ENCODE data around the gene WDTC1.

WDTC1 gene

DNA sequence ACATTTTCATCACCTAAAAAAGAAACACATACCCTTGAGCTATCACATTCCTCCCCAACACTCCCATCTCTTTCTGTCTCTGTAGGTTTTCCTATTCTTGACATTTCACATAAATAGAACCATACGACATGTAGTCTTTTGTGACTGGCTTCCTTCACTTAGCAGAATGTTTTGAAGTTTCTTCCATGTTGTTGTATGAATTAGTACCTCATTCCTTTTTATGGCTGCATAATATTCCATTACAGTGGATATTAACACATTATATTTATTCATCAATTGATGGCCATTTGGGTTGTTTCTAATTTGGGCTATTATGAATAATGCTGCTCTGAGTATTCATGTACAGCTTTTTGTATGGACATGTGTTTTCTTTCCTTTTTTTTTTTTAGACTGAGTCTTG lies 11.8 kb downstream of the WDTC1 start:
- H3K79me2 ChIP-seq (ENCODE audit: control insufficient read depth, insufficient read depth, low read length, unreplicated experiment) = no peaks in the 10 kb centered on the region
- no peaks in the 10 kb centered on the region for H3K36me3 ChIP-seq (ENCODE audit: insufficient read depth, low read length)

DNA sequence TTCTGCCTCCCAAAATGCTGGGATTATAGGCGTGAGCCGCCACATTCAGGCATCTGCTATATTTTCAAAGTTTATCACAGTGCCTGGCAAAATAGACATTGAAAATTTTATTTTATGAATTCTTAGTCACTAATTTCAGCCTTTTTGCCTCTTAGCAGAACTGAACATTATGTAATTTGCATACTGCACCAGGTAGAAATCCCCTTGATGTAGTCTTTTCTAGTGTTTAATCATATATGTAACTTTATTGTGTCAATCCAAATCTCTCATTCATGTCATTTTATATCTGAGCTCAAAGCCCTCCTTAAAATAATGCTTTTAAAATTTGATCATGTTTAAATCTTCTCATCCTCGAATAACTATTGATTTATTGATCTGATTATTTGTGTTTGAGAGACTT lies 19.2 kb downstream of the WDTC1 start:
- Histone ChIP-seq H3K27me3 (ENCODE audit: insufficient read depth, low read length) (no peaks in the 10 kb centered on the region), H3K36me3 (ENCODE audit: insufficient read depth, low read length) (no peaks in the 10 kb centered on the region), H3K27ac (ENCODE audit: low read depth, low read length) (no peak overlapping the region), H3K79me2 (ENCODE audit: control insufficient read depth, insufficient read depth, low read length, unreplicated experiment) (no peaks in the 10 kb centered on the region), H3K4me1 (ENCODE audit: control insufficient read depth, insufficient read depth, low read length, unreplicated experiment) (peaks cover 5% of the 10 kb centered on the region), H3K4me3 (ENCODE audit: low read depth, low read length) (no peak overlapping the region), H2AFZ (ENCODE audit: low read length, unreplicated experiment) (no peak overlapping the region)

More for the DNA sequence above, 11.8 kb downstream of the WDTC1 start:
- Histone ChIP-seq H3K27me3 (ENCODE audit: insufficient read depth, low read length) (no peaks in the 10 kb centered on the region), H3K27ac (ENCODE audit: low read depth, low read length) (no peak overlapping the region), H2AFZ (ENCODE audit: low read length, unreplicated experiment) (no peak overlapping the region), H3K4me3 (ENCODE audit: low read depth, low read length) (no peak overlapping the region), H3K4me1 (ENCODE audit: control insufficient read depth, insufficient read depth, low read length, unreplicated experiment) (no peaks in the 10 kb centered on the region)

DNA sequence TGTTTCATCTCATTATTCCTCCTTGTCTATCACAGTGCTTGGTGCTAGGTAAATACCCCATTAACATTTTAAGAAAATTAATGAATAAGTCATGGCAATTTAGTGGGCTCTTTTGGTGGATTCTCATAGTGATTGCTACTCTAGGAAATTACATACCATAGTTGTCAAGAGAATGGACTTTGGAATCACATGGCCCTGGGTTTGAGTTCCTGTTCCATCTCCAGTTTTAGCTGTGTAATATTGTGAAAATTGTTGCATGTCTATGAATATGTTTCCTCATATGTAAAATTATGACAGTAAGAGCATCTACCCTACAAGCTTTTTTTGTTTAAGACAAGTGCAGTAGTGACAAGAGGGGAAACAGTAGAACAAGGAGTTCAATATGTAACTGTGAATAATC lies 20.7 kb downstream of the WDTC1 start:
- peaks cover 5% of the 10 kb centered on the region for H3K4me1 ChIP-seq (ENCODE audit: control insufficient read depth, insufficient read depth, low read length, unreplicated experiment)

DNA sequence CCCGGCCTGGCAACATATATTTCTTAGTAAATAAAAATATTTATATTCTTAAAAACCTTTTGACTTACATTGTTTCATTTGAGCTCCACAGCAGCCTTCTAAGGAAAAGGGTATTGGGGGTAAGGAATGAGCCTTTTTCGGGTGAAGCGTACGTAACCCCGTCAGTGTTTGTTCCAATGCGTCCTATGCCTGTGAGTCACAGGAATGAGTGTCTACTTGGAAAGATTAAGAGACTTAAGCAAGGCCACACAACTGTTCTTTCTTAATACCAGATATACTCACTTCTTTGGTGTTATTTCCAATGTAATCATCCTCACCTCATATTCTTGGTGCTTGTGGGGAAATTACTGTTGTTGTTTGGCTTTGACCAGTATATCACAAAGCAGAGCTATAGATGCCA lies 22.7 kb downstream of the WDTC1 start:
- peaks cover 5% of the 10 kb centered on the region for H3K4me1 ChIP-seq (ENCODE audit: control insufficient read depth, insufficient read depth, low read length, unreplicated experiment)
- no peak overlapping the region for H3K4me3 ChIP-seq (ENCODE audit: low read depth, low read length)
- no peaks in the 10 kb centered on the region for H3K27me3 ChIP-seq (ENCODE audit: insufficient read depth, low read length)
- H2AFZ ChIP-seq (ENCODE audit: low read length, unreplicated experiment) = no peak overlapping the region
- no peaks in the 10 kb centered on the region for H3K36me3 ChIP-seq (ENCODE audit: insufficient read depth, low read length)
- no peaks in the 10 kb centered on the region for H3K79me2 ChIP-seq (ENCODE audit: control insufficient read depth, insufficient read depth, low read length, unreplicated experiment)
- H3K27ac ChIP-seq (ENCODE audit: low read depth, low read length) = no peak overlapping the region

More for the DNA sequence above, 20.7 kb downstream of the WDTC1 start:
- Histone ChIP-seq H3K79me2 (ENCODE audit: control insufficient read depth, insufficient read depth, low read length, unreplicated experiment) (no peaks in the 10 kb centered on the region), H3K4me3 (ENCODE audit: low read depth, low read length) (no peak overlapping the region), H3K27me3 (ENCODE audit: insufficient read depth, low read length) (no peaks in the 10 kb centered on the region), H2AFZ (ENCODE audit: low read length, unreplicated experiment) (no peak overlapping the region), H3K36me3 (ENCODE audit: insufficient read depth, low read length) (no peaks in the 10 kb centered on the region), H3K27ac (ENCODE audit: low read depth, low read length) (no peak overlapping the region)

DNA sequence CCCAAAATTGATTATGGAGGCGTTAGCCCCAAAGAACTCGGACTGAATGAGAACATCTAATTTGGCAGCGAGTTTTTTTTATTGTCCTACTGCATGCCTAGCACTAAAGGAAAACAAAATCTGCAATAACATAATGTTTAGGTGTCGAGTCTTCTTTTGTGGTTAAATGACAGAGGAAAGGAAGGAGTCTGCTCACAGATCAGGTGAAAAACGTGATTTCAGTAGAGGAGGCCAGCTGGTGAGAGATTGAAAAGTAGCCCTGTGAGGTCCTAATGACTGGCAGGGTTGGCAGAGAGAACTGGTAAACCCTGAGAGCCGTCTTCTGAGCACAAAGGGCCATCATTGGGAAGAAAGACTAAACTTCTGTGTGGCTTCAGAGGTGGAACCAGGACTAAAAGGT lies 24.2 kb downstream of the WDTC1 start:
- H3K4me1 ChIP-seq (ENCODE audit: control insufficient read depth, insufficient read depth, low read length, unreplicated experiment) = peaks cover 5% of the 10 kb centered on the region
- H3K4me3 ChIP-seq (ENCODE audit: low read depth, low read length) = no peak overlapping the region
- H2AFZ ChIP-seq (ENCODE audit: low read length, unreplicated experiment) = no peak overlapping the region
- no peaks in the 10 kb centered on the region for H3K79me2 ChIP-seq (ENCODE audit: control insufficient read depth, insufficient read depth, low read length, unreplicated experiment)
- peaks cover 4% of the 10 kb centered on the region; the same call in 1 of the 2 replicates for H3K36me3 ChIP-seq (ENCODE audit: insufficient read depth, low read length)
- H3K27me3 ChIP-seq (ENCODE audit: insufficient read depth, low read length) = no peaks in the 10 kb centered on the region
- no peak overlapping the region for H3K27ac ChIP-seq (ENCODE audit: low read depth, low read length)

DNA sequence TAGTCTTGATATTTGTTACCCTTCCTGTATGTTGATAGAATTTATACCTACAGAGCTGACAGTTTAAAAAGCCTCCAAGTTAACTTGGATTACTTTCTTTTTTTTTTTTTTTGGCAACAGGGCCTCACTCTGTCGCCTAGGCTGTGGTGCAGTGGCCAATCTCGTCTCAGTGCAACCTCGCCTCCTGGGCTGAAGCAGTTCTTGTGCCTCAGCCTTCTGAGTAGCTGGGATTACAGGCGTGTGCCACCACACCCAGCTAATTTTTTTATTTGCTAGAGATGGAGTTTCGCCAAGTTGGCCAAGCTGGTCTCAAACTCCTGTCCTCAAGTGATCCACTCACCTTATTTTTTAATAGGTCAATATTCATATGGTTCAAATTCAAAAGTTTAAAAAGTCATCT lies 32.7 kb downstream of the WDTC1 start:
- peaks cover 12% of the 10 kb centered on the region for H3K36me3 ChIP-seq (ENCODE audit: insufficient read depth, low read length)
- no peak overlapping the region for H3K4me3 ChIP-seq (ENCODE audit: low read depth, low read length)
- no peaks in the 10 kb centered on the region for H3K4me1 ChIP-seq (ENCODE audit: control insufficient read depth, insufficient read depth, low read length, unreplicated experiment)
- no peaks in the 10 kb centered on the region for H3K27me3 ChIP-seq (ENCODE audit: insufficient read depth, low read length)
- H3K27ac ChIP-seq (ENCODE audit: low read depth, low read length) = no peak overlapping the region
- no peak overlapping the region for H2AFZ ChIP-seq (ENCODE audit: low read length, unreplicated experiment)
- H3K79me2 ChIP-seq (ENCODE audit: control insufficient read depth, insufficient read depth, low read length, unreplicated experiment) = no peaks in the 10 kb centered on the region

DNA sequence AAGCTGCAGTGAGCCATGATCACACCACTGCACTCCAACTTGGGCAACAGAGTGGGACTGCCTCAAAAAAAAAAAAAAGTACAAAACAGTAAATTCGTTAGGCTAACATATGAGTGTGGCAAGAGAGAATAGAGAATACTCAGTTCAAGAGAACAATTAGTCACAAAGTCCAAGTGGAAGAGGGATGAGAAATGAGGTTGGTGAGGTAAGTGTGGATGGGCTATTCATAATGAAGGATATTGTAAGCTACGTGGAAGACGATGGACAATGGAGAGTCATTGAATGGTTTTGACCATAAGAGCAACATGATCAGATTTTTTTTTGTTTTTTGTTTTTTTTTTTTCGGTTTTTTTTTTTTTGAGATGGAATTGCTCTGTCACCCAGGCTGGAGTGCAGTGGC lies 34.8 kb downstream of the WDTC1 start:
- Histone ChIP-seq H3K36me3 (ENCODE audit: insufficient read depth, low read length) (peaks cover 8% of the 10 kb centered on the region; the same call in 1 of the 2 replicates), H2AFZ (ENCODE audit: low read length, unreplicated experiment) (no peak overlapping the region), H3K4me3 (ENCODE audit: low read depth, low read length) (no peak overlapping the region), H3K27me3 (ENCODE audit: insufficient read depth, low read length) (no peaks in the 10 kb centered on the region), H3K79me2 (ENCODE audit: control insufficient read depth, insufficient read depth, low read length, unreplicated experiment) (no peaks in the 10 kb centered on the region), H3K27ac (ENCODE audit: low read depth, low read length) (no peak overlapping the region), H3K4me1 (ENCODE audit: control insufficient read depth, insufficient read depth, low read length, unreplicated experiment) (no peaks in the 10 kb centered on the region)

DNA sequence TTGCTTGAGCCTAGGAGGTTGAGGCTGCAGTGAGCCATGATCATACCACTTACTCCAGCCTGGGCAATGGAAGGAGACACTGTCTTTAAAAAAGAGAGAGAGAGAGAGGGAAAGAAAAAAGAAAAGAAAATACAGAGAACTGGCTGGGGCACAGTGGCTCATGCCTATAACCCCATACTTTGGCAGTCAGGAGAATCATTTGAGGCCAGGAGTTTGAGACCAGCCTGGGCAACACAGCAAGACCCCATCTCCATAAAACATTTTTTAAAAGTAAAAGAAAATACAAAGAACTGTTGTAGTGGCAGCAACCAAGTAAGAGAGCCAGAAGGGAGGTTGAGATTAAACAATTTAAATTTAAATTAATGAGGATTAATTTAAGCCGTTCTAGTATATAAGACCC lies 39.8 kb downstream of the WDTC1 start:
- H3K27me3 ChIP-seq (ENCODE audit: insufficient read depth, low read length) = no peaks in the 10 kb centered on the region
- H3K4me1 ChIP-seq (ENCODE audit: control insufficient read depth, insufficient read depth, low read length, unreplicated experiment) = no peaks in the 10 kb centered on the region
- H2AFZ ChIP-seq (ENCODE audit: low read length, unreplicated experiment) = no peak overlapping the region
- peaks cover 10% of the 10 kb centered on the region for H3K36me3 ChIP-seq (ENCODE audit: insufficient read depth, low read length)
- no peak overlapping the region for H3K27ac ChIP-seq (ENCODE audit: low read depth, low read length)
- H3K4me3 ChIP-seq (ENCODE audit: low read depth, low read length) = no peak overlapping the region
- H3K79me2 ChIP-seq (ENCODE audit: control insufficient read depth, insufficient read depth, low read length, unreplicated experiment) = no peaks in the 10 kb centered on the region

DNA sequence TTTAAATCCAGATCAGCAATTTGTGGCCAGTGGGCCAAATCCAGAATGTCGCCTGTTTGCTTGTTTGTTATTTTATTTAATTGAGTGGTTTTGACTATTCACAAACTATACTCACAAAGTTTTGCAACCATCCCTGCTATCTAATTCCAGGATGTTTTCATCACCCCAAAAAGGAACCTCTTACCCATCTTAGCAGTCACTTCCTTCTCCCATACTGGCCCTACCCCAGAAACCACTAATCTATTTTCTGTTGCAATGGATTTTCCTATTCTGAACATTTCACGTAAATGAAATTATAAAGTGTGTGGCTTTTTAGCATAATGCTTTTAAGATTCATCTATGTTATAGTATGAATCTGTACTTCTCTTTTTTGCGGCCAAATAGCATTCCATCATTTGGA lies 41.3 kb downstream of the WDTC1 start:
- Histone ChIP-seq H3K27me3 (ENCODE audit: insufficient read depth, low read length) (no peaks in the 10 kb centered on the region), H3K27ac (ENCODE audit: low read depth, low read length) (no peak overlapping the region), H3K79me2 (ENCODE audit: control insufficient read depth, insufficient read depth, low read length, unreplicated experiment) (no peaks in the 10 kb centered on the region), H2AFZ (ENCODE audit: low read length, unreplicated experiment) (no peak overlapping the region), H3K4me3 (ENCODE audit: low read depth, low read length) (no peak overlapping the region), H3K4me1 (ENCODE audit: control insufficient read depth, insufficient read depth, low read length, unreplicated experiment) (no peaks in the 10 kb centered on the region), H3K36me3 (ENCODE audit: insufficient read depth, low read length) (peaks cover 10% of the 10 kb centered on the region)

DNA sequence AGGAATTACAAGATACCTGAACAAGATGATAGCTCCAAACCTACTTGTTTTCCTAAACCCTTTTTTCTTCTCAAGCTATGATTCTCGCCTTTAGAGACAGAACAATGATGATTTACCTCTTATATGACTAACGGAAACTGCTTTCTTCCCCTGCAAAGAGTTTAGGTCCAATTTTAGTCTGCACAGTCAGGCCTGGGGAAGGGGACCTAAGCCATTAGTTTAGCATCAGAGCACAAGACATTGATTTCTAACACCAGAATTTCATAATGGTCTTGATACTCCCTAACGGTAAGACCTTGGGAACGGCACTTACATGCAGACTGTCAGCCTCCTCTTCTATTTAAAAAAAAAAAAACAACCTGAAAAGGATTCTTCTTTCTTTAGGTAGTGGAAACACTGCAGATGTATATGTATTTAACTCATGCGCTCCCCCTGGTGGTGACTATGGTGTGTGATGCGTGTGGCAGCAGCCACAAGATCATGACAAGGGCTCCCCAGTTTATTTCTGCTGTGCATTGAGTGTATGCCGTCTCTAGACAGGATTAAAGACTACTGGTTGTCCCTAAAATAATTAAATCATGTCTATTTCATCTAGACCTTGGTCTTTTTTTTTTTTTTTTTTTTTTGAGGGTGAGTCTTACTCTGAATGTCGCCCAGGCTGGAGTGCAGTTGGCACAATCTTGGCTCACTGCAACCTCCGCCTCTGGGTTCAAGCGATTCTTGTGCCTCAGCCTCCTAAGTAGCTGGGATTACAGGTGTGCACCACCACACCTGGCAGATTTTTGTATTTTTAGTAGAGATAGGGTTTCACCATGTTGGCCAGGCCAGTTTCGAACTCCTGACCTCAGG lies 50.2 kb downstream of the WDTC1 start:
- no peak overlapping the region for H3K27ac ChIP-seq (ENCODE audit: low read depth, low read length)
- H3K27me3 ChIP-seq (ENCODE audit: insufficient read depth, low read length) = no peaks in the 10 kb centered on the region
- H3K4me3 ChIP-seq (ENCODE audit: low read depth, low read length) = no peak overlapping the region
- no peaks in the 10 kb centered on the region for H3K36me3 ChIP-seq (ENCODE audit: insufficient read depth, low read length)
- no peak overlapping the region for H2AFZ ChIP-seq (ENCODE audit: low read length, unreplicated experiment)
- H3K79me2 ChIP-seq (ENCODE audit: control insufficient read depth, insufficient read depth, low read length, unreplicated experiment) = no peaks in the 10 kb centered on the region
- H3K4me1 ChIP-seq (ENCODE audit: control insufficient read depth, insufficient read depth, low read length, unreplicated experiment) = no peaks in the 10 kb centered on the region

DNA sequence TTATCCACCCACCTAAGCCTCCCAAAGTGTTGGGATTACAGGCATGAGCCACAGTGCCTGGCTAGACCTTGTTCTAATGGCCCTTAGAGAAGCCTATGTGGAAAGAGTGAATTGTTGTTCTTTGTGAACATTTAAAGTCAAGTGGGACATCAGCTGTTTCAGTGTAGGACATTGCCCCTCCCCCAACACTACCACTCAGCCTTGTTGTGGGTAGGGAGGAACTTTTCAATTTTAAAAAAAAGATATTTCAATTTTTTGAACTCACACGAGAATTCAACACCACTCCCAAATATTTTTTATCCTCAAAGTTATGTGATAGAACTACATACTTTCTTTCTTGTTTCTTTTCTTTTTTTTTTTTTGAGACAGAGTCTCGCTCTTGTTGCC lies 50.8 kb downstream of the WDTC1 start:
- Histone ChIP-seq H2AFZ (ENCODE audit: low read length, unreplicated experiment) (no peak overlapping the region), H3K79me2 (ENCODE audit: control insufficient read depth, insufficient read depth, low read length, unreplicated experiment) (no peaks in the 10 kb centered on the region), H3K36me3 (ENCODE audit: insufficient read depth, low read length) (no peaks in the 10 kb centered on the region), H3K4me3 (ENCODE audit: low read depth, low read length) (no peak overlapping the region), H3K4me1 (ENCODE audit: control insufficient read depth, insufficient read depth, low read length, unreplicated experiment) (no peaks in the 10 kb centered on the region), H3K27ac (ENCODE audit: low read depth, low read length) (no peak overlapping the region), H3K27me3 (ENCODE audit: insufficient read depth, low read length) (no peaks in the 10 kb centered on the region)

Measured in ACC112 (cell line).